HepG2 (cell line): ENCODE measurements around the gene HNRNPL. TPM values are rescaled to one million over a fixed set of nuclear protein-coding genes. Genes with fewer than 3 reads are reported as not detected.
"Not testable (repeated sequence)": the region's sequence is repeated elsewhere in the genome, so short reads cannot be mapped to it uniquely, and the experiment has no call there.

Experiments used
- ATAC-seq: fragments of 200-7000 bp; cut with Tn5 transposase; 3 replicates; pipeline ENCODE4 v1.9.1; 2020; ENCODE audit warnings: mild to moderate bottlenecking, moderate library complexity
- BruUV-seq: library from RNA; stranded (reverse); fragments of 400-500 nt; replicated peaks from 2 replicates; lab custom pipeline; 2021; lab: Mats Ljungman, UMichigan
- CTCF ChIA-PET: fragments of 300-600 bp; formaldehyde crosslinking; extraction: SDS; loops from one replicate; lab custom pipeline; 2021; ENCODE audit warnings: low total read pairs, inconsistent platforms, low intra/inter-chr PET ratio; lab: Yijun Ruan, JAX
- POLR2A ChIA-PET: fragments of 350-600 bp; sonication (Branson Sonifier 250); formaldehyde crosslinking; loops from one replicate; lab custom pipeline; 2020; ENCODE audit warnings: antibody characterized with exemption, inconsistent platforms; lab: Yijun Ruan, JAX
- DNase-seq: peaks from one replicate; pipeline ENCODE4 v3.0.0-alpha.2; 2015; ENCODE audit warnings: low spot score
- FAIRE-seq: peaks from 3 replicates; lab custom pipeline; 2011; peaks lifted over from hg19 to GRCh38; lab: Jason Lieb, UNC
- H2AFZ ChIP-seq: one replicate; pipeline ENCODE4 v1.6.1; 2011; ENCODE audit warnings: low read length, inconsistent platforms
- H3K27ac ChIP-seq: fragments of 300-600 bp; 3 replicates; pipeline ENCODE4 v1.8.0; 2011; ENCODE audit warnings: mixed run types, mild to moderate bottlenecking, mixed read lengths, low read length, inconsistent platforms; ENCODE audit not compliant: insufficient read depth; ENCODE audit errors: extremely low read length
- H3K27me3 ChIP-seq, 2 experiments: fragments of 200-600 bp in 1 of 2; 2 replicates in 1 of 2; 3 replicates in 1 of 2; pipeline versions ENCODE4 v1.6.0 to v1.8.0; 2011; ENCODE audit warnings: low read length in 2 of 2, mild to moderate bottlenecking in 2 of 2, moderate library complexity in 2 of 2, inconsistent platforms in 1 of 2; ENCODE audit not compliant: insufficient read depth in 2 of 2, control insufficient read depth in 1 of 2
- H3K36me3 ChIP-seq, 2 experiments: fragments of 200-600 bp in 1 of 2; replicated peaks in 1 of 2; 2 replicates in 1 of 2; 3 replicates in 1 of 2; pipeline versions ENCODE4 v1.5.1 to v1.8.0; 2011; ENCODE audit warnings: low read length in 2 of 2, inconsistent platforms in 1 of 2; ENCODE audit not compliant: insufficient read depth in 2 of 2, control insufficient read depth in 1 of 2
- H3K4me1 ChIP-seq: 2 replicates; pipeline ENCODE4 v1.5.1; 2012; ENCODE audit warnings: low read length, inconsistent platforms; ENCODE audit not compliant: insufficient read depth
- H3K4me2 ChIP-seq: 2 replicates; pipeline ENCODE4 v1.6.0; 2011; ENCODE audit warnings: low read depth, low read length, inconsistent platforms
- H3K4me3 ChIP-seq, 3 experiments: fragments of 200-600 bp in 1 of 3; sonication (generic), shearing (Covaris generic) in 1 of 3; replicated peaks in 1 of 3; 2 replicates each; pipeline ENCODE4 v1.5.1; 2011 to 2016; ENCODE audit warnings: low read length in 3 of 3, inconsistent platforms in 2 of 3, low read depth in 2 of 3, mild to moderate bottlenecking in 2 of 3, control low read depth in 1 of 3, mixed read lengths in 1 of 3; ENCODE audit not compliant: insufficient read depth in 1 of 3
- H3K79me2 ChIP-seq: one replicate; pipeline ENCODE4 v1.6.1; 2011; ENCODE audit warnings: low read length, inconsistent platforms; ENCODE audit not compliant: insufficient read depth
- H3K9ac ChIP-seq: 2 replicates; pipeline ENCODE4 v1.6.0; 2011; ENCODE audit warnings: mild to moderate bottlenecking, low read depth, low read length, inconsistent platforms; ENCODE audit not compliant: insufficient read depth
- H3K9me3 ChIP-seq: 2 replicates; pipeline ENCODE4 v1.5.1; 2012; ENCODE audit warnings: mild to moderate bottlenecking, low read length
- H4K20me1 ChIP-seq: 2 replicates; pipeline ENCODE4 v1.6.0; 2011; ENCODE audit warnings: inconsistent platforms, mild to moderate bottlenecking, low read length, moderate library complexity; ENCODE audit not compliant: insufficient read depth
- HOXA9 ChIP-seq: sonication (generic); formaldehyde crosslinking; IDR thresholded peaks from 2 replicates; pipeline ENCODE4 v1.8.1; 2022; ENCODE audit warnings: missing genetic modification reagents, mild to moderate bottlenecking, moderate library complexity, borderline replicate concordance
- LBX2 ChIP-seq: sonication (generic); formaldehyde crosslinking; IDR thresholded peaks from 2 replicates; pipeline ENCODE4 v1.5.0; 2020; ENCODE audit warnings: missing genetic modification reagents, mild to moderate bottlenecking, borderline replicate concordance
- MYPOP ChIP-seq: sonication (generic); formaldehyde crosslinking; IDR thresholded peaks from 2 replicates; pipeline ENCODE4 v1.8.1; 2023; ENCODE audit warnings: mild to moderate bottlenecking, moderate library complexity, missing genetic modification reagents
- PHF5A ChIP-seq: IDR thresholded peaks from one replicate; pipeline ENCODE4 v1.6.1; 2018; ENCODE audit warnings: low read depth, missing genetic modification reagents; ENCODE audit not compliant: unreplicated experiment
- ZFY ChIP-seq: sonication (generic); formaldehyde crosslinking; IDR thresholded peaks from 2 replicates; pipeline ENCODE4 v1.4.0; 2020; ENCODE audit warnings: missing genetic modification reagents
- ZMYM3 ChIP-seq: sonication (generic); formaldehyde crosslinking; IDR thresholded peaks from 2 replicates; pipeline ENCODE4 v1.5.1; 2020; ENCODE audit warnings: mild to moderate bottlenecking, missing genetic modification reagents
- ZNF296 ChIP-seq: sonication (generic); formaldehyde crosslinking; conservative IDR thresholded peaks from 2 replicates; pipeline ENCODE4 v1.5.0; 2020; ENCODE audit warnings: mild to moderate bottlenecking, missing genetic modification reagents
- ZNF556 ChIP-seq: sonication (generic); formaldehyde crosslinking; IDR thresholded peaks from 2 replicates; pipeline ENCODE4 v1.4.0; 2020; ENCODE audit warnings: mild to moderate bottlenecking, missing genetic modification reagents, borderline replicate concordance
- ZNF564 ChIP-seq: sonication (generic); formaldehyde crosslinking; IDR thresholded peaks from 2 replicates; pipeline ENCODE4 v1.8.1; 2023; ENCODE audit warnings: mild to moderate bottlenecking, missing genetic modification reagents
- WGBS: methylation state at CpG from one replicate; pipeline ENCODE4 v1.1.6; 2017; ENCODE audit warnings: low lambda C conversion rate; 5-methylcytosine and 5-hydroxymethylcytosine counted together
- in situ Hi-C: cut with HindIII; loops from 2 replicates; pipeline ENCODE4 v1.10.0; 2017; ENCODE audit warnings: low pct_unique_long_range_greater_than_20kb; ENCODE audit not compliant: extremely low pct_ligation_motif_present
- intact Hi-C: fragments of 100-400 bp; cut with micrococcal nuclease; formaldehyde crosslinking; loops from one replicate; pipeline ENCODE4 v1.10.0; 2022; ENCODE audit not compliant: unreplicated experiment
- polyA plus RNA-seq, 8 experiments: library from polyadenylated mRNA; depleted of rRNA in 3 of 8; stranded (reverse) in 7 of 8; unstranded in 1 of 8; fragments of >200 nt; fragmentation: Illumina TruSeq in 4 of 8; extraction: Trizol in 4 of 8; gene quantifications; 2 replicates each; pipeline versions ENCODE4 v1.2.1 to v1.2.3, GENCODE V29; 2011 to 2016; ENCODE audit warnings: low read depth in 4 of 8, missing spikeins in 1 of 8, mixed read lengths in 1 of 8; ENCODE audit not compliant: insufficient read depth in 1 of 8
- total RNA-seq, 5 experiments: library from RNA; depleted of rRNA; stranded (reverse); fragments of >200 nt; fragmentation: Illumina TruSeq; extraction: Trizol; gene quantifications; 2 replicates each; pipeline ENCODE4 v1.2.3, GENCODE V29; 2016; ENCODE audit warnings: low read depth in 1 of 5

Gene HNRNPL
- total and polyA plus RNA-seq, 2 of the 13 experiments (the other 11 are each of a cell fraction or from before 2014, with no cell fraction given): 156 to 278 TPM

DNA sequence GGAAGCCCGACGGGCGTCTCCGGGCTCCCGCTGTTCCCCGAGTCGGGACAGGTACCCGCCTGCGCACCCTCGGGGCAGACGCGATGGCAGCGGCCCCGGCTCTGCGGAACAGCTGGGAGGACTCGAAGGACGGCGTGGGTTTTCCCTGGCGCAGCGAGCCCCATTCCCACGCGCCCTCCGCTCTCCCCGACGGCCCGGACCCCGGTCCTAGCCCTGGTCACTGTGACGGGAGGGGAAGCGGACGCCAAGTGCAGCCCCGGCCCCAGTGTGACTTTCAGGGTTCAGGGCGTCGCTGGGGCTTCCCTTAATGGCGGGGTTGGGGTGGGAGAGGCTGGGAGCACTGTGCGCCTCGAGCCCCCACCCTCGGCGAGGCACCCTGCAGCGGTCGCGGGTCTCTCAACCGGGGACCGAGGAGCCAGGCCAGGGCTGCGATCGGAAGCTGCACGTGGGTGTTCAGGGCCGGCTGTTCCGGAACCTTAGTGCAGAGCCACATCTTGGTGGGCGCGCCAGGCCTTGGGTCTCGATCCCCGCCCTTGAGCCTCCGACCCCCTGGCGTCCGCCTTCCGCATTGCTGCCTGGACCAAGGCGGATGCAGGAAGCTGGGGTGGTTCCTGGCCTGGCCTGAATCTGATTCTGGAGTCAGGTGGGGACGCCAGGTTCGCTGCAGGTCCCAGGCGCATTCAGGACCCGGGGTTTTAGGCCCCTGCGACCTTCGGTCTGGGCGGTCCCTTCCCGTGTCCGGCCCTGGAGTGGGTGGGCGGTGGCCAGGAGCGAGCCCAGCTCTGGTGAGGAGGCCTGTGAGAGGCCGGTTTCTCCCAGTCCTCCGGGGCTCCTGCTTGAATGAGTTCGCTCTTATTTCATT lies 57.3 kb downstream of the HNRNPL start (continued):
- TF ChIP-seq ZNF556: no peak
- no peak for TF ChIP-seq LBX2 (CRISPR knock-in tag)
- no peak for TF ChIP-seq PHF5A (CRISPR knock-in tag)
- TF ChIP-seq MYPOP: no peak
- peak; percentile 57 for TF ChIP-seq ZFY (CRISPR knock-in tag)
- no peak for TF ChIP-seq HOXA9 (CRISPR knock-in tag)
- no peak for TF ChIP-seq ZNF296 (CRISPR knock-in tag)
- no peak for TF ChIP-seq ZMYM3
- TF ChIP-seq ZNF564 (CRISPR knock-in tag): no peak
- TF ChIP-seq, all 625 proteins: peak for 11

GRCh38 chr19:38791451-38792064 lies 58.2 kb downstream of the HNRNPL start:
- POLR2A ChIA-PET, H3K79me2 ChIP-seq, H3K27me3 ChIP-seq, H3K27ac ChIP-seq, H2AFZ ChIP-seq, H4K20me1 ChIP-seq, H3K9ac ChIP-seq, H3K36me3 ChIP-seq, H3K4me3 ChIP-seq, H3K9me3 ChIP-seq, H3K4me2 ChIP-seq, BruUV-seq, intact Hi-C loops, ATAC-seq, DNase-seq, FAIRE-seq, in situ Hi-C loops, CTCF ChIA-PET: not testable (repeated sequence)
- peaks cover 24% of the 10 kb centered on the region for H3K4me1 ChIP-seq
- WGBS: no CpG with 5 or more reads among the region's 40 CpGs

- CTCF ChIA-PET: not testable (repeated sequence)
Measured at GRCh38 chr19:38790507-38791403, 59.0 kb downstream of the HNRNPL start.

More at GRCh38 chr19:38790507-38791403, 59.0 kb downstream of the HNRNPL start:
- ATAC-seq, in situ Hi-C loops, H3K27me3 ChIP-seq, H3K27ac ChIP-seq, intact Hi-C loops, DNase-seq, H3K4me2 ChIP-seq, H3K4me3 ChIP-seq, H3K9ac ChIP-seq, H3K36me3 ChIP-seq, H4K20me1 ChIP-seq, POLR2A ChIA-PET, FAIRE-seq, H3K79me2 ChIP-seq, BruUV-seq, H2AFZ ChIP-seq, H3K9me3 ChIP-seq: not testable (repeated sequence)
- 92% methylated on average over 21 of the region's 49 CpGs for WGBS
- H3K4me1 ChIP-seq: peaks cover 32% of the 10 kb centered on the region
